ENCODE measurements around the gene C19orf81. TPM values are rescaled to one million over a fixed set of nuclear protein-coding genes. Genes with fewer than 3 reads are reported as not detected.

Gene C19orf81
- total and polyA plus RNA-seq, 9 of the 15 experiments (the other 6 are each of a cell fraction or from before 2014, with no cell fraction given), result 2.5 to 42.9 (median 33.0) TPM; not detected in 4

GRCh38 chr19:50652722-50653121 is 3.5 kb downstream of the C19orf81 start (continued):
- TF ChIP-seq VEZF1 (CRISPR knock-in tag; IDR thresholded peaks at IDR 0.05) (no peak), RAD21 (CRISPR knock-in tag; conservative IDR thresholded peaks at IDR 0.05 in 1 of 2, IDR thresholded peaks at IDR 0.05 in 1 of 2) (no peak), E2F5 (CRISPR knock-in tag; IDR thresholded peaks at IDR 0.05) (no peak), SMAD1 (IDR thresholded peaks at IDR 0.05; ENCODE audit: low read depth, low read length, partially characterized antibody) (no peak), MAFK (IDR thresholded peaks at IDR 0.05; ENCODE audit: low read length) (no peak), ATF4 (CRISPR knock-in tag; IDR thresholded peaks at IDR 0.05) (no peak), TCF7L2 (IDR thresholded peaks at IDR 0.05; ENCODE audit: low read depth, low read length) (no peak), BRD9 (IDR thresholded peaks at IDR 0.05; ENCODE audit: low read depth, partially characterized antibody) (peak; percentile 28), PHF8 (IDR thresholded peaks at IDR 0.05; ENCODE audit: borderline replicate concordance, low read length) (no peak), IFI16 (CRISPR knock-in tag; IDR thresholded peaks at IDR 0.05) (no peak), PRDM10 (IDR thresholded peaks at IDR 0.05; ENCODE audit: partially characterized antibody) (no peak), ZNF143 (CRISPR knock-in tag; IDR thresholded peaks at IDR 0.05) (no peak), HDAC2 (IDR thresholded peaks at IDR 0.05) (0 out of 2 replicates have a peak, but pooled peaks have one; percentile 24), TAF9B (IDR thresholded peaks at IDR 0.05; ENCODE audit: partially characterized antibody) (no peak)

Measured in K562 (cell line).